Panc1 (cell line): ENCODE measurements around the gene TBC1D22A. TPM values are rescaled to one million over a fixed set of nuclear protein-coding genes. Genes with fewer than 3 reads are reported as not detected.

Experiments
- ATAC-seq: fragments of 200-7000 bp; cut with Tn5 transposase; 2 replicates; pipeline ENCODE4 v1.9.1; 2020; ENCODE audit warnings: mild to moderate bottlenecking, moderate library complexity
- BruUV-seq: library from RNA; stranded (reverse); fragments of 400-500 nt; replicated peaks from 2 replicates; lab custom pipeline; 2021; lab: Mats Ljungman, UMichigan
- CTCF ChIA-PET: fragments of 300-600 bp; sonication (Branson Sonifier 250); formaldehyde crosslinking; loops from one replicate; lab custom pipeline; 2022; ENCODE audit warnings: antibody characterized with exemption; lab: Charles Lee
- POLR2A ChIA-PET: fragments of 300-600 bp; sonication (Branson Sonifier 250); formaldehyde crosslinking; loops from one replicate; lab custom pipeline; 2022; ENCODE audit warnings: antibody characterized with exemption; lab: Charles Lee
- DNase-seq: peaks from one replicate; pipeline ENCODE4 v3.0.0-alpha.2; 2010; ENCODE audit warnings: low read depth, low spot score
- H3K27ac ChIP-seq: 2 replicates; pipeline ENCODE4 v1.5.1; 2011; ENCODE audit warnings: mild to moderate bottlenecking, low read length, inconsistent platforms
- H3K27me3 ChIP-seq: fragments of 200-500 bp; sonication (Bioruptor generic); 2 replicates; pipeline ENCODE4 v1.6.0; 2014; ENCODE audit warnings: low read length, inconsistent platforms; ENCODE audit not compliant: control insufficient read depth, insufficient read depth
- H3K36me3 ChIP-seq: fragments of 200-500 bp; sonication (Bioruptor generic); 2 replicates; pipeline ENCODE4 v1.5.1; 2014; ENCODE audit warnings: inconsistent platforms, mild to moderate bottlenecking, low read length, moderate library complexity; ENCODE audit not compliant: control insufficient read depth, insufficient read depth
- H3K4me1 ChIP-seq: 2 replicates; pipeline ENCODE4 v1.5.1; 2011; ENCODE audit warnings: inconsistent platforms, mild to moderate bottlenecking, low read length, moderate library complexity; ENCODE audit not compliant: control insufficient read depth, insufficient read depth
- H3K4me3 ChIP-seq, 2 experiments: 2 replicates each; pipeline ENCODE4 v1.5.1; 2011 to 2012; ENCODE audit warnings: low read depth in 2 of 2, low read length in 2 of 2, mild to moderate bottlenecking in 2 of 2, inconsistent platforms in 1 of 2, moderate library complexity in 1 of 2
- H3K9me3 ChIP-seq: fragments of 200-500 bp; sonication (Bioruptor generic); 2 replicates; pipeline ENCODE4 v1.5.1; 2014; ENCODE audit warnings: low read depth, mild to moderate bottlenecking, inconsistent platforms, low read length, moderate library complexity; ENCODE audit not compliant: control insufficient read depth, insufficient read depth
- POLR2AphosphoS5 ChIP-seq: IDR thresholded peaks from 2 replicates; pipeline ENCODE4 v1.6.1; 2012; ENCODE audit warnings: mild to moderate bottlenecking, low read depth, low read length, moderate library complexity
- REST ChIP-seq, 2 experiments: IDR thresholded peaks; 2 replicates each; pipeline ENCODE4 v1.6.1; 2011 to 2012; ENCODE audit warnings: low read depth in 2 of 2, control low read depth in 1 of 2, low read length in 1 of 2, mild to moderate bottlenecking in 1 of 2, moderate library complexity in 1 of 2; ENCODE audit not compliant: insufficient read depth in 1 of 2
- SIN3A ChIP-seq: IDR thresholded peaks from 2 replicates; pipeline ENCODE4 v1.6.1; 2012; ENCODE audit warnings: low read depth, mild to moderate bottlenecking, low read length, moderate library complexity, borderline replicate concordance; ENCODE audit not compliant: insufficient read depth
- TCF7L2 ChIP-seq: IDR thresholded peaks from 2 replicates; pipeline ENCODE4 v1.6.1; 2011; ENCODE audit warnings: mild to moderate bottlenecking, low read depth, low read length, inconsistent platforms
- in situ Hi-C: cut with HindIII; loops from 2 replicates; pipeline ENCODE4 v1.10.0; 2016; ENCODE audit warnings: low sequenced_read_pairs, low pct_unique_long_range_greater_than_20kb
- intact Hi-C: fragments of 100-400 bp; cut with micrococcal nuclease; formaldehyde crosslinking; loops from one replicate; pipeline ENCODE4 v1.10.0; 2022; ENCODE audit not compliant: unreplicated experiment
- total RNA-seq: library from RNA; stranded (reverse); gene quantifications from one replicate; pipeline ENCODE4 v1.2.1, GENCODE V29; 2021; ENCODE audit not compliant: unreplicated experiment
- TF ChIP-seq, protein P1 (sequence below): fragments of 450-650 bp; IDR thresholded peaks from 2 replicates; pipeline ENCODE4 v1.5.1; 2017; ENCODE audit warnings: mild to moderate bottlenecking

Gene TBC1D22A
- total RNA-seq, 1 experiment from 2014 or later = 28.7 TPM

DNA sequence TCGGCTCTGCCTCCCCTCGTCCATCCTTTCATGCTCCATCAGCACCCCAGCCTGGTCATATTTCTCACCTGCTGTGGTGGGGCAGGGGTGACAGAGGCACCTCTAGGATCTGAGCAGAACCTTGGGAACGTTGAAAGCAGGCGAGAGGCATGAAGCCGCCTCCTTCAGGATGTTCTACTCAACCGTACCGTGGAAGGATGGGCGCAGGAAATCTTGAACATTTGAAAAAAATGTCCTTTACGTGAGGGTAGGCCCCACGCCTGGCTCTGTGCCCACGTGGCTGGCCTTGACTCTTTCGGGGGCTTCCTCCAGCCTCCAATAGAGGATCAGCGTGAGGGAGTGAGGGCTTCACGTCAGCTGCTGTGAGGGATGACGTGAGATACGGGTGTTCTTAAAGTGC, 90.7 kb downstream of the TBC1D22A start:
- H3K27ac ChIP-seq = no peak overlapping the region
- in situ Hi-C loops = no loop called here
- H3K4me1 ChIP-seq = no peaks in the 10 kb centered on the region
- TF ChIP-seq REST (IDR thresholded peaks at IDR 0.05; ENCODE audit: insufficient read depth in 1 of 2, low read depth in 2 of 2, low read length in 1 of 2) (no peak), TCF7L2 (no peak), SIN3A (no peak), POLR2AphosphoS5 (no peak)
- TF ChIP-seq, protein P1, sequence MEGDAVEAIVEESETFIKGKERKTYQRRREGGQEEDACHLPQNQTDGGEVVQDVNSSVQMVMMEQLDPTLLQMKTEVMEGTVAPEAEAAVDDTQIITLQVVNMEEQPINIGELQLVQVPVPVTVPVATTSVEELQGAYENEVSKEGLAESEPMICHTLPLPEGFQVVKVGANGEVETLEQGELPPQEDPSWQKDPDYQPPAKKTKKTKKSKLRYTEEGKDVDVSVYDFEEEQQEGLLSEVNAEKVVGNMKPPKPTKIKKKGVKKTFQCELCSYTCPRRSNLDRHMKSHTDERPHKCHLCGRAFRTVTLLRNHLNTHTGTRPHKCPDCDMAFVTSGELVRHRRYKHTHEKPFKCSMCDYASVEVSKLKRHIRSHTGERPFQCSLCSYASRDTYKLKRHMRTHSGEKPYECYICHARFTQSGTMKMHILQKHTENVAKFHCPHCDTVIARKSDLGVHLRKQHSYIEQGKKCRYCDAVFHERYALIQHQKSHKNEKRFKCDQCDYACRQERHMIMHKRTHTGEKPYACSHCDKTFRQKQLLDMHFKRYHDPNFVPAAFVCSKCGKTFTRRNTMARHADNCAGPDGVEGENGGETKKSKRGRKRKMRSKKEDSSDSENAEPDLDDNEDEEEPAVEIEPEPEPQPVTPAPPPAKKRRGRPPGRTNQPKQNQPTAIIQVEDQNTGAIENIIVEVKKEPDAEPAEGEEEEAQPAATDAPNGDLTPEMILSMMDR = no peak
- no peak for ATAC-seq
- CTCF ChIA-PET = no interaction called here
- DNase-seq = no peak
- intact Hi-C loops = no loop called here
- POLR2A ChIA-PET = no interaction called here
- H3K36me3 ChIP-seq = no peaks in the 10 kb centered on the region
- no TSS peak for BruUV-seq
- no peak overlapping the region for H3K4me3 ChIP-seq
- H3K27me3 ChIP-seq = no peaks in the 10 kb centered on the region
- H3K9me3 ChIP-seq = no peaks in the 10 kb centered on the region

DNA sequence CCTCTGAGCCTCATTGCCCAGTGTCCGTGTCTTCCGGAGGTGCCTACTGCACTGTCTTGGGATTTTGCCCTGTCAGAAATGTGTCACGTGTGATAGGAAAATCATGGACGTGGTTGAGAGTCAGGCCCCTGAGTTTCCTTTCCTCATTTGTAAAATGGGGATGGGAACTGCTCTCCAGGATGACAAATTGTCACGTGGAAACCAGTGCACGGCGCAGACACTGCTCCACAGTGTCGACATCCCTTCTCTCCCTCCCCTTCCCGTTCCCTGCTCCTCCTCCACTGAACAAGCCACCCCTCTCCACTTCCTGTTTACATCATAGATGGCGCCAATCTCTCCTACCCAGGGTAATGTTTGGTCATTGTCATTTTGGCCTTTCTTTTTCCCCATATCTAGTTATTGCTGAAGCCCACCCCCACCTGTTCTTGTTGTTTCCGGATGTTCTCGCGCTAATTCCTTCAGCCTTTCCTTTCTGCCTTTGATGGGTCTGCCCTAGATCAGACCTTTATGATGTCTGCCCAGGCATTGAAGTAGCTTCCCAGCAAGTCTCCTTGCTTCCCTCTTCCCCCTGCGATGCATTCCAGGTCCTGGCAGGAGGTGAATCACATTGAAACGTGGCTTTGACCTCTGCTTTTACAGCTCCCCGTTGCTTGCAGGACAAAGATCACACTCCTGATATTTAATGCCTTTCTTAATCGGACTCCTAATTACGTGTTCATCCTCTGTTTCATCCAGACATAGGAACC, 91.8 kb downstream of the TBC1D22A start:
- H3K27me3 ChIP-seq = no peaks in the 10 kb centered on the region
- in situ Hi-C loops (no loop called here), intact Hi-C loops (no loop called here)
- BruUV-seq = no TSS peak
- H3K4me1 ChIP-seq = no peaks in the 10 kb centered on the region
- H3K4me3 ChIP-seq = no peak overlapping the region
- ChIA-PET POLR2A (no interaction called here), CTCF (no interaction called here)
- ATAC-seq = no peak
- H3K9me3 ChIP-seq = no peaks in the 10 kb centered on the region
- no peak for DNase-seq
- H3K36me3 ChIP-seq = no peaks in the 10 kb centered on the region
- TF ChIP-seq REST (IDR thresholded peaks at IDR 0.05; ENCODE audit: insufficient read depth in 1 of 2, low read depth in 2 of 2, low read length in 1 of 2) (no peak), TCF7L2 (no peak), POLR2AphosphoS5 (no peak), SIN3A (no peak)
- TF ChIP-seq, protein P1 = no peak
- H3K27ac ChIP-seq = no peak overlapping the region
